Measurements from ENCODE around the gene DLEC1.
A peak's percentile ranks its signal among the peaks of the same experiment; 100 is the strongest.

Gene DLEC1

GRCh38 chr3:38117748-38118420 is 78.9 kb downstream of the DLEC1 start:
- H3K4me3 ChIP-seq (ENCODE audit: severe bottlenecking) = no peak overlapping the region
- peak; percentile 75 for TF ChIP-seq CTCF (IDR thresholded peaks at IDR 0.05; ENCODE audit: poor library complexity, severe bottlenecking)
- no peak overlapping the region for H3K27ac ChIP-seq (ENCODE audit: poor library complexity, severe bottlenecking)
- H3K9me3 ChIP-seq (ENCODE audit: severe bottlenecking) = no peaks in the 10 kb centered on the region
- no peaks in the 10 kb centered on the region for H3K4me1 ChIP-seq (ENCODE audit: insufficient read depth, poor library complexity, severe bottlenecking)
- peak; percentile 53 for DNase-seq (ENCODE audit: low spot score)
- peak; percentile 53 for ATAC-seq (ENCODE audit: low read depth)
- H3K27me3 ChIP-seq (ENCODE audit: insufficient read depth, poor library complexity, severe bottlenecking) = no peaks in the 10 kb centered on the region
- peaks cover 10% of the 10 kb centered on the region for H3K36me3 ChIP-seq (ENCODE audit: low read depth)

GRCh38 chr3:38118421-38119247 is 79.6 kb downstream of the DLEC1 start:
- no peak for TF ChIP-seq CTCF (IDR thresholded peaks at IDR 0.05; ENCODE audit: poor library complexity, severe bottlenecking)
- ATAC-seq (ENCODE audit: low read depth) (no peak; the same call in 2 of the 3 replicates), DNase-seq (ENCODE audit: low spot score) (peak; percentile 23)
- Histone ChIP-seq H3K4me1 (ENCODE audit: insufficient read depth, poor library complexity, severe bottlenecking) (no peaks in the 10 kb centered on the region), H3K27ac (ENCODE audit: poor library complexity, severe bottlenecking) (no peak overlapping the region), H3K9me3 (ENCODE audit: severe bottlenecking) (no peaks in the 10 kb centered on the region), H3K4me3 (ENCODE audit: severe bottlenecking) (no peak overlapping the region), H3K27me3 (ENCODE audit: insufficient read depth, poor library complexity, severe bottlenecking) (no peaks in the 10 kb centered on the region), H3K36me3 (ENCODE audit: low read depth) (peaks cover 18% of the 10 kb centered on the region)

GRCh38 chr3:38119248-38119544 is 80.2 kb downstream of the DLEC1 start:
- H3K9me3 ChIP-seq (ENCODE audit: severe bottlenecking) = no peaks in the 10 kb centered on the region
- ATAC-seq (ENCODE audit: low read depth) (no peak), DNase-seq (ENCODE audit: low spot score) (peak; percentile 24)
- H3K4me3 ChIP-seq (ENCODE audit: severe bottlenecking) = no peak overlapping the region
- no peak overlapping the region for H3K27ac ChIP-seq (ENCODE audit: poor library complexity, severe bottlenecking)
- peaks cover 23% of the 10 kb centered on the region for H3K36me3 ChIP-seq (ENCODE audit: low read depth)
- no peaks in the 10 kb centered on the region for H3K4me1 ChIP-seq (ENCODE audit: insufficient read depth, poor library complexity, severe bottlenecking)
- no peaks in the 10 kb centered on the region for H3K27me3 ChIP-seq (ENCODE audit: insufficient read depth, poor library complexity, severe bottlenecking)
- TF ChIP-seq CTCF (IDR thresholded peaks at IDR 0.05; ENCODE audit: poor library complexity, severe bottlenecking) = no peak

- Histone ChIP-seq H3K4me1 (ENCODE audit: insufficient read depth, poor library complexity, severe bottlenecking) (no peaks in the 10 kb centered on the region), H3K36me3 (ENCODE audit: low read depth) (peaks cover 32% of the 10 kb centered on the region)
These were observed 81.0 kb downstream of the DLEC1 start for GRCh38 chr3:38119821-38120692.

More at GRCh38 chr3:38119821-38120692, 81.0 kb downstream of the DLEC1 start:
- H3K27ac ChIP-seq (ENCODE audit: poor library complexity, severe bottlenecking) = no peak overlapping the region
- H3K9me3 ChIP-seq (ENCODE audit: severe bottlenecking) = no peaks in the 10 kb centered on the region
- peak; percentile 42 for DNase-seq (ENCODE audit: low spot score)
- no peak overlapping the region for H3K4me3 ChIP-seq (ENCODE audit: severe bottlenecking)
- no peaks in the 10 kb centered on the region for H3K27me3 ChIP-seq (ENCODE audit: insufficient read depth, poor library complexity, severe bottlenecking)
- TF ChIP-seq CTCF (IDR thresholded peaks at IDR 0.05; ENCODE audit: poor library complexity, severe bottlenecking) = no peak
- no peak for ATAC-seq (ENCODE audit: low read depth)
